Common myeloid progenitor, CD34-positive (primary cell): Measurements from ENCODE around the gene KRTAP16-1.

Experiments
- CTCF ChIA-PET: fragments of 350-600 bp; sonication (Branson Sonifier 250); formaldehyde crosslinking; loops from one replicate; lab custom pipeline; 2021; ENCODE audit warnings: antibody characterized with exemption; lab: Charles Lee
- POLR2A ChIA-PET: fragments of 350-600 bp; sonication (Branson Sonifier 250); formaldehyde crosslinking; loops from one replicate; lab custom pipeline; 2021; ENCODE audit warnings: antibody characterized with exemption; lab: Charles Lee
- DNase-seq, 3 donors: peaks; one replicate each; pipeline versions ENCODE4 v3.0.0 to v3.0.0-alpha.2; 2013
- H3K27ac ChIP-seq, 2 experiments: 1 replicate in 1 of 2; 2 replicates in 1 of 2; pipeline ENCODE4 v1.7.0; 2013; ENCODE audit warnings: inconsistent platforms in 2 of 2, low read length in 2 of 2, mild to moderate bottlenecking in 2 of 2, low read depth in 1 of 2, moderate library complexity in 1 of 2; ENCODE audit not compliant: severe bottlenecking in 2 of 2, insufficient read depth in 1 of 2, poor library complexity in 1 of 2
- H3K27me3 ChIP-seq, 5 experiments: replicated peaks in 2 of 5; 1 replicate in 3 of 5; 2 replicates in 2 of 5; pipeline versions ENCODE4 v1.6.1 to v1.7.0; 2013; ENCODE audit warnings: low read length in 4 of 5, mild to moderate bottlenecking in 2 of 5, moderate library complexity in 2 of 5, inconsistent platforms in 1 of 5; ENCODE audit not compliant: insufficient read depth in 5 of 5, control insufficient read depth in 4 of 5
- H3K36me3 ChIP-seq, 4 experiments: 1 replicate in 2 of 4; 2 replicates in 2 of 4; pipeline versions ENCODE4 v1.6.1 to v1.7.0; 2013; ENCODE audit warnings: low read length in 3 of 4, control low read depth in 1 of 4, mild to moderate bottlenecking in 1 of 4; ENCODE audit not compliant: control insufficient read depth in 4 of 4, insufficient read depth in 4 of 4
- H3K4me1 ChIP-seq, 4 experiments: 1 replicate in 3 of 4; 2 replicates in 1 of 4; pipeline versions ENCODE4 v1.6.1 to v1.7.1; 2013; ENCODE audit warnings: low read length in 3 of 4, mild to moderate bottlenecking in 3 of 4, control low read depth in 1 of 4, inconsistent platforms in 1 of 4, moderate library complexity in 1 of 4; ENCODE audit not compliant: control insufficient read depth in 4 of 4, insufficient read depth in 4 of 4; ENCODE audit errors: control extremely low read depth in 1 of 4
- H3K4me3 ChIP-seq, 7 experiments: 1 replicate in 4 of 7; 2 replicates in 3 of 7; pipeline versions ENCODE4 v1.5.1 to v1.7.0; 2013; ENCODE audit warnings: mild to moderate bottlenecking in 7 of 7, low read length in 6 of 7, moderate library complexity in 6 of 7, inconsistent platforms in 2 of 7, low read depth in 2 of 7, control low read depth in 1 of 7; ENCODE audit not compliant: insufficient read depth in 4 of 7, control insufficient read depth in 1 of 7; ENCODE audit errors: extremely low read depth in 1 of 7
- H3K9me3 ChIP-seq, 5 experiments: 1 replicate in 4 of 5; 2 replicates in 1 of 5; pipeline versions ENCODE4 v1.6.1 to v1.7.1; 2013; ENCODE audit warnings: low read length in 4 of 5, mild to moderate bottlenecking in 2 of 5, inconsistent platforms in 1 of 5, low read depth in 1 of 5, moderate library complexity in 1 of 5; ENCODE audit not compliant: control insufficient read depth in 4 of 5, insufficient read depth in 2 of 5; ENCODE audit errors: control extremely low read depth in 1 of 5
- WGBS: methylation state at CpG from one replicate; pipeline ENCODE4 v1.1.5; 2013; ENCODE audit not compliant: insufficient coverage; 5-methylcytosine and 5-hydroxymethylcytosine counted together

Gene KRTAP16-1

DNA sequence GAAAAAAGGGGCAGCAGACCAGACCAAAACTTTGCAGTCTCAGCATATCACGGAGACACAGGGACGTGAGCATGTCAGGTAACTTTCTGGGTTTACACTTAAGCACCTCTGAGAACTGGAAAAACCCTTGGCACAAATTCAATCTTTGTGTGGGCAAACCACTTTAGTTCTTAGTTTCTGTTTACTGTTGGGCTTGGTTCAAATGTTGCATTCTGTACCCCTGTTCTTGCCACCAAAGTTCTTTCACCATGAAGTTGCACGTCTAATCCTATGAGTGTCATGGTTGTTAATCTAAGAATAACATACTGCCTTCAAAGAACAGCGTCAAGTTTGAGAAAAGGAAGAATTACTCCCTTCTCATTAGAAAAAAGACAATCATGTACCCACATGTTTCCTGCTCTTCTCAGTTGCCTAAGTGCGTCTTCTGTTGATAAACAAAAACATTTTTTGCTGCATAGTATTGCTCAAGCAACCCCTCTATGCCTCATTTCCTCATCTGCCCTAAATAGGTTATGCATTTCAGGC, 29.9 kb upstream of the KRTAP16-1 start:
- H3K27ac ChIP-seq: no peak overlapping the region
- no peaks in the 10 kb centered on the region for H3K27me3 ChIP-seq
- H3K36me3 ChIP-seq: no peaks in the 10 kb centered on the region
- ChIA-PET POLR2A (interaction anchor here (0.6 kb wide), 1 partner anchor 255 kb away, joined by 3 read pairs; the partner anchor contains the start of gene KRTAP4-7), CTCF (interaction anchor here (0.9 kb wide), 1 partner anchor 9 kb away, joined by 3 read pairs; no protein-coding TSS in a partner anchor)
- H3K9me3 ChIP-seq: peaks cover 0 to 13% (median 5%) of the 10 kb centered on the region in 5 experiments
- peak in 2 of 3 donors; percentile 70 to 76 for DNase-seq
- H3K4me3 ChIP-seq: no peak overlapping the region
- WGBS: 27% methylated on average over 2 of the region's 5 CpGs
- peaks cover 0 to 2% (median 0%) of the 10 kb centered on the region in 4 experiments for H3K4me1 ChIP-seq

DNA sequence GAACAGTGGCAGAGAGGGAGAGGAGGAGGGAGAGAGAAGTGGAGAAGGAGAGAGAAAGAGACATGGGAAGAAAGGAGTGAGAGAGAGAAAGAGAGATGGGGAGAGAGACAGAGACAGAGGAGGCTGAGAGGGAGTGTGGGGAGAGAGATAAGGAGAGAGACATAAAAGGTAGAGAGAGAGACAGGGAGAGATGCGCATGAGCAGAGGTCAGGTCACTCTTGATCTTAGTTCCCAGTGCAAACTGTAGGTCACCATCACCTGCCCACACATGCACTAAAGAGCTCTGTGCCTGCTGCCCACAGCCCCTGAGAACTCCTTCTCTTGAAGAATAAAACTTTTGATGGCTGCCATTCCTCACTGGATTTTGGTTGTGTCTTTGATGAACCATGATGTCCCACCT, 26.6 kb upstream of the KRTAP16-1 start:
- H3K4me3 ChIP-seq: no peak overlapping the region
- ChIA-PET POLR2A (no interaction called here), CTCF (no interaction called here)
- H3K4me1 ChIP-seq: peaks cover 0 to 2% (median 0%) of the 10 kb centered on the region in 4 experiments
- no peak for DNase-seq
- H3K36me3 ChIP-seq: no peaks in the 10 kb centered on the region
- H3K27me3 ChIP-seq: no peaks in the 10 kb centered on the region
- no peaks in the 10 kb centered on the region for H3K9me3 ChIP-seq
- WGBS: no CpG with 5 or more reads among the region's 1 CpG
- no peak overlapping the region for H3K27ac ChIP-seq

- CTCF ChIA-PET: interaction anchor here (1.4 to 4.6 kb wide), 2 partner anchors 8 to 12 kb away, joined by 5 to 22 read pairs; no protein-coding TSS in a partner anchor
These were observed 25.5 kb upstream of the KRTAP16-1 start for GRCh38 chr17:41334385-41335305.

GRCh38 chr17:41333836-41334235, 24.7 kb upstream of the KRTAP16-1 start:
- WGBS: 94% methylated on average over 3 of the region's 3 CpGs
- no peaks in the 10 kb centered on the region for H3K36me3 ChIP-seq
- no peaks in the 10 kb centered on the region for H3K4me1 ChIP-seq
- no peaks in the 10 kb centered on the region for H3K27me3 ChIP-seq
- H3K27ac ChIP-seq: no peak overlapping the region
- no peak overlapping the region for H3K4me3 ChIP-seq
- ChIA-PET POLR2A (interaction anchor here (0.6 kb wide), 1 partner anchor 436 kb away, joined by 4 read pairs; no protein-coding TSS in a partner anchor), CTCF (interaction anchor here (1.4 to 4.6 kb wide), 2 partner anchors 9 to 11 kb away, joined by 5 to 22 read pairs; no protein-coding TSS in a partner anchor)
- no peaks in the 10 kb centered on the region for H3K9me3 ChIP-seq
- DNase-seq: no peak

More at GRCh38 chr17:41334385-41335305, 25.5 kb upstream of the KRTAP16-1 start:
- DNase-seq: peak in 2 of 3 donors; percentile 25 to 30
- POLR2A ChIA-PET: no interaction called here
- 92% methylated on average over 4 of the region's 6 CpGs for WGBS
- Histone ChIP-seq H3K4me3 (no peak overlapping the region), H3K9me3 (no peaks in the 10 kb centered on the region), H3K4me1 (peaks cover 0 to 2% (median 0%) of the 10 kb centered on the region in 4 experiments), H3K36me3 (no peaks in the 10 kb centered on the region), H3K27me3 (no peaks in the 10 kb centered on the region), H3K27ac (no peak overlapping the region)

DNA sequence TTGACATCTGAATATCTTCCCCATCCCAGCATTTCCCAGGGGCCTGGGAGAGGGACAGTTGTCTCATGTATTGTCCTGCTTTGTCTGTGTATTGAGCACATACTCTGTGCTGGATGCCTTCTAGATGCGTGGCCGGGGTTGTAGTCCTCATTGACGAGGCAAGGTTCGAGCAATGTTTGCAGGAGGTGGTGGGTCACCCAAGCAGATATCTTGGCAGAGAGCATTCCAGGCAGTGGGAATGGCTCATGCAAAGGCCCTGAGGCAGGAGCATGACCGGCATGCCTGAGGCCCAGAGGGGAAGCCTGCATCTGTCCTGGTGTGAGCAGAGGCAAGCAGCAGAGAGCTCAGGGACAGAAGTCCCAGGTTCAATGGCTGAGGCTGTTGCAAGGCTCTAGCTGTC, 24.0 kb upstream of the KRTAP16-1 start:
- CTCF ChIA-PET: interaction anchor here (1.4 to 4.6 kb wide), 2 partner anchors 10 to 11 kb away, joined by 5 to 22 read pairs; no protein-coding TSS in a partner anchor
- H3K9me3 ChIP-seq: no peaks in the 10 kb centered on the region
- no peak for DNase-seq
- H3K27me3 ChIP-seq: no peaks in the 10 kb centered on the region
- POLR2A ChIA-PET: no interaction called here
- no peak overlapping the region for H3K4me3 ChIP-seq
- no peaks in the 10 kb centered on the region for H3K4me1 ChIP-seq
- 94% methylated on average over 5 of the region's 5 CpGs for whole genome bisulfite sequencing
- H3K27ac ChIP-seq: no peak overlapping the region
- H3K36me3 ChIP-seq: no peaks in the 10 kb centered on the region

DNA sequence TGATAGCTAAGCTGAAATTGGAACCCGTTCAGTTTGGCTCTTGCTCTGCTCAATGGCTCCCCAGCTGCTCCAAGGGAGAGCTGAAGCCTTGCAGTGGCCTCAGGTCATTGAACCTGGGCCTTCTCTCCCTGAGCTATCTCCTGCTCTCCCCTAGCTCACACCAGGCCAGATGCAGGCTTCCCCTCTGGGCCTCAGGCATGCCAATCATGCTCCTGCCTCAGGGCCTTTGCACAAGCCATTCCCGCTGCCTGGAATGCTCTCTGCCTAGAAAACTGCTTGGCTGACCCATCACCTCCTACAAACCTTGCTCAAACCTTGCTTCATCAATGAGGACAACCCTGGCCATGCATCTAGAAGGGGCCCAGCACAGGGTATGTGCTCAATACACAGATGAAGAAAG, 23.1 kb upstream of the KRTAP16-1 start:
- H3K9me3 ChIP-seq: no peaks in the 10 kb centered on the region
- ChIA-PET POLR2A (no interaction called here), CTCF (interaction anchor here (4.6 kb wide), 1 partner anchor 10 kb away, joined by 22 read pairs; no protein-coding TSS in a partner anchor)
- DNase-seq: no peak
- H3K36me3 ChIP-seq: no peaks in the 10 kb centered on the region
- H3K27me3 ChIP-seq: no peaks in the 10 kb centered on the region
- WGBS: 89% methylated on average over 1 of the region's 2 CpGs
- H3K4me3 ChIP-seq: no peak overlapping the region
- H3K4me1 ChIP-seq: peaks cover 0 to under 1% (median 0%) of the 10 kb centered on the region in 4 experiments
- no peak overlapping the region for H3K27ac ChIP-seq
